Activated CD8-positive, alpha-beta memory T cell treated with anti-CD3 and anti-CD28 coated beads, Interleukin-2, amount 50 U/mL, for 4 hours (primary cell): ENCODE measurements around the gene FRS3.

Experiments
- DNase-seq: peaks from one replicate; pipeline ENCODE4 v3.0.0-alpha.2; 2020

Gene FRS3

GRCh38 chr6:41727705-41728072 lies 52.0 kb downstream of the FRS3 start:
- no peak for DNase-seq

DNA sequence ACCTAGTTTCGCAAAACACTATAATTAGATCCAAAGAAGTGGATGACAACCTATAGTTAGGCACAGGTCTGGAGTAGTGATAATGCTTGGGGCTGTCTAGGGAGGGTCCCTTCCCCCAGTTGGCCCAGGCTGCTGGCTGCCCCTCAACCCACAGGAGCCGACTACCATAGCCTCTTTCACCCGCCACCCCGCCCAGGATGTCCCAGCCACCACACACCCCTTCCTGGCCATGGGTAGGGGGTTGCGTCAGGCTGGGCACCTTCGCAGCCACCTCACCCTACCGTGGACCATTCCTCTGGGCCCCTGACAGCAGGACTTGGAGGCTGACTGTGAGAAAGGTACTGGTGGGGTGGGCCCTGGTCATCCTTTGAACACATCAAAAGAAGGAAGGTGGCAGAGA lies 52.8 kb downstream of the FRS3 start:
- DNase-seq: no peak

- DNase-seq: no peak
Observed at GRCh38 chr6:41724586-41725501, 54.9 kb downstream of the FRS3 start.

- no peak for DNase-seq
Observed at GRCh38 chr6:41724228-41724580, 55.5 kb downstream of the FRS3 start.

DNA sequence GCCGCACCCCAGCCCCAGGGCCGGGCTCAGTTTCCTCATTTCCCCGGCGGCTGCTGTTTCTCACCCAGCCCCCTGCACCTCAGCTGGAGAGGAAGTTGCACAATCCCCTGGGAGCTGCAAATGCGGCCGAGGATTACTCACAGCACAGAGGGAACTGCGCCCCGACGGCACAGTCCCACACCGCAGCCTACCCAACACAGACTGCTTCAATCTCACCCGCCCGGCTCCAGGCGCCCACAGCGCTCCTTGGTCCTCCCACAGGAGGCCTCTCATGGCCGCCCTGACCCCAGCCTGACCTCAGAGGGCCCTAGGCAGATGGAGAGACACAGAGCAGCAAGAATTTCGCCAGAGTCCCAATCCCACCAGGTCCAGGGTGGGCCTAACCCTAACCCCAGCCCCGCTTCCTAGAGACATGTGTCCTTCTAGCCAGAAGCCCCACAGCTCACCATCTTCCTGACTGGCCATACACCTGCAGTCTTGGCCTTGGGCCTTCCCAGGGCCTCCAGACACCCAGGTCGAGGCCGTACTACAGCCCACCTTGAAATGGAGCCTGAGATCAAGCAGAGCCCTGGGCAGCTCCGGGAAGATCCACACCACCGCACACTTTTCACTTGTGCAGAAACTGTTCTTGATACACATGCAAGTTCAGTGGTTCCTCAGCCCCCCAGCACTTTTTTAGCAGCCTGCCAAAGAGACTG lies 56.0 kb downstream of the FRS3 start:
- DNase-seq: no peak

- DNase-seq: no peak
Observed at GRCh38 chr6:41722969-41723529, 56.7 kb downstream of the FRS3 start.

- no peak for DNase-seq
Observed at GRCh38 chr6:41721414-41721813, 58.3 kb downstream of the FRS3 start.

- no peak for DNase-seq
Observed at GRCh38 chr6:41720783-41721182, 58.9 kb downstream of the FRS3 start.

- DNase-seq: no peak
Observed at GRCh38 chr6:41720262-41720620, 59.5 kb downstream of the FRS3 start.
